K562 (cell line): ENCODE results near the gene DIS3L2.

ENCODE experiments used
- BHLHE40 ChIP-seq: IDR thresholded peaks from 2 replicates; pipeline ENCODE4 v1.6.1; 2011; ENCODE audit warnings: low read length, improper control_type of control experiment
- EP300 ChIP-seq: IDR thresholded peaks from 2 replicates; pipeline ENCODE4 v1.6.1; 2012; ENCODE audit warnings: low read length, improper control_type of control experiment
- SPI1 ChIP-seq: IDR thresholded peaks from 2 replicates; pipeline ENCODE4 v1.6.1; 2011; ENCODE audit warnings: low read depth, low read length, control low read depth, borderline replicate concordance
- ZBTB7A ChIP-seq: IDR thresholded peaks from 2 replicates; pipeline ENCODE4 v1.6.1; 2011; ENCODE audit warnings: low read depth, mild to moderate bottlenecking, low read length, moderate library complexity, borderline replicate concordance; ENCODE audit not compliant: control insufficient read depth
- TF ChIP-seq, protein P1 (sequence below), 3 experiments: IDR thresholded peaks in 2 of 3; conservative IDR thresholded peaks in 1 of 3; 2 replicates each; pipeline ENCODE4 v1.5.1; 2011 to 2012; ENCODE audit warnings: low read length in 3 of 3, mild to moderate bottlenecking in 3 of 3, control low read depth in 2 of 3, improper control_type of control experiment in 1 of 3, inconsistent platforms in 1 of 3, low read depth in 1 of 3, mixed read lengths in 1 of 3, moderate library complexity in 1 of 3; ENCODE audit not compliant: insufficient read depth in 2 of 3

DNA sequence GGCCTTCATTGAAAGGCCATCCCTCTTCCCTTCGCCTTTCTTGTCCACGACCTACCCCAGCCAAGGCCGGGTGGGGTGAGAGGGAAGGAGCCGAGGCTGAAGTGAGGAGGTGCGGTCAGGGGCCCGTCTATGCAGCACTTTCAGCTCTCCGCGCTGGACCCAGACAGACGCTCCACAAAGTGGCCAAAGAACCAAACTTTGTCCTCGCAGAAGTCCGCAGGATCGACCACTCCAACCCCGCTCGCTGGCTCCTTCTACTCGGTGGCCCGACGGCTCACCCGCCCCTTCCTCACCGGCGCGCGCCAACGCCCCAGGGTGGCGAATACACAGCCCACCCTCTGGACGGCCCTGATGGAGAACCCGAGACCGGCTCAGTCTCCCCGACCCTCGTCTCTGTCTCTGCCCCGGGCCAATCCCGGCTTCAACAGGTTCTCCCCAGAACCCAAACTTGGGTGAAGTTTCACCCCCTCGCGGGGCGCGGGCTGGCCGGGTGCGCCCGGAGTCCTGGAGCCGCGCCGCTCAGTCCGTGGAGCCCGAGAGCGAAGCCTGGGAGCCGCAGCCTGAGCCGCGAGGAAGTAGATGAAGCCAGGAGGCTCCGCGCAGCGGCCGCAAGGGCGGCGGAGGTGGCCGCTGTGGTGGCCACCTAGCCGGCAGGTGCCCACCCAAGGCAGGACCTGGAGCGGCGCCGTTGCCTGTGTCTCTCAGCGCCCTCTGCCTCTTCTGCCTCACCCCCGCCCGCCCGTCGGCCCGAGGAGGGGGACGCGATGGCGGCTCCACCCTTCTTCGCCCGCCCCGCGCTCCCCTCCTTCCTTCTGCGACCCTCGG, 390.4 kb downstream of the DIS3L2 start:
- TF ChIP-seq EP300 (no peak), ZBTB7A (no peak), SPI1 (no peak), BHLHE40 (no peak)
- TF ChIP-seq, protein P1, sequence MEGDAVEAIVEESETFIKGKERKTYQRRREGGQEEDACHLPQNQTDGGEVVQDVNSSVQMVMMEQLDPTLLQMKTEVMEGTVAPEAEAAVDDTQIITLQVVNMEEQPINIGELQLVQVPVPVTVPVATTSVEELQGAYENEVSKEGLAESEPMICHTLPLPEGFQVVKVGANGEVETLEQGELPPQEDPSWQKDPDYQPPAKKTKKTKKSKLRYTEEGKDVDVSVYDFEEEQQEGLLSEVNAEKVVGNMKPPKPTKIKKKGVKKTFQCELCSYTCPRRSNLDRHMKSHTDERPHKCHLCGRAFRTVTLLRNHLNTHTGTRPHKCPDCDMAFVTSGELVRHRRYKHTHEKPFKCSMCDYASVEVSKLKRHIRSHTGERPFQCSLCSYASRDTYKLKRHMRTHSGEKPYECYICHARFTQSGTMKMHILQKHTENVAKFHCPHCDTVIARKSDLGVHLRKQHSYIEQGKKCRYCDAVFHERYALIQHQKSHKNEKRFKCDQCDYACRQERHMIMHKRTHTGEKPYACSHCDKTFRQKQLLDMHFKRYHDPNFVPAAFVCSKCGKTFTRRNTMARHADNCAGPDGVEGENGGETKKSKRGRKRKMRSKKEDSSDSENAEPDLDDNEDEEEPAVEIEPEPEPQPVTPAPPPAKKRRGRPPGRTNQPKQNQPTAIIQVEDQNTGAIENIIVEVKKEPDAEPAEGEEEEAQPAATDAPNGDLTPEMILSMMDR (IDR thresholded peaks at IDR 0.05 in 2 of 3, conservative IDR thresholded peaks at IDR 0.05 in 1 of 3; ENCODE audit: insufficient read depth in 2 of 3, low read depth in 1 of 3, low read length in 3 of 3), result no peak
